ENCODE measurements around the gene MT3.

GRCh38 chr16:56620339-56620897 is 31.1 kb downstream of the MT3 start:
- TF ChIP-seq CTCF (tag by site-specific recombination; IDR thresholded peaks at IDR 0.05) = no peak
- TF ChIP-seq ZNF518A (tag by site-specific recombination; conservative IDR thresholded peaks at IDR 0.05; ENCODE audit: low read depth) = no peak
- TF ChIP-seq ZNF558 (tag by site-specific recombination; IDR thresholded peaks at IDR 0.05) = no peak
- no peak for TF ChIP-seq GFI1B (tag by site-specific recombination; IDR thresholded peaks at IDR 0.05)
- no peak for TF ChIP-seq PRDM1 (tag by site-specific recombination; IDR thresholded peaks at IDR 0.05)
- no peak for TF ChIP-seq TCF7L2 (IDR thresholded peaks at IDR 0.05; ENCODE audit: borderline replicate concordance, low read depth, low read length)
- no peak for TF ChIP-seq REST (tag by site-specific recombination; IDR thresholded peaks at IDR 0.05)
- TF ChIP-seq HOXA7 (CRISPR knock-in tag; IDR thresholded peaks at IDR 0.05; ENCODE audit: borderline replicate concordance) = no peak
- TF ChIP-seq TSHZ1 (tag by site-specific recombination; IDR thresholded peaks at IDR 0.05; ENCODE audit: borderline replicate concordance) = no peak
- no peak for TF ChIP-seq ZNF10 (tag by site-specific recombination; IDR thresholded peaks at IDR 0.05)

All from HEK293 (cell line).